NT2/D1 (cell line): ENCODE data around the gene TBC1D3C.
"Not testable (repeated sequence)": the region's sequence is repeated elsewhere in the genome, so short reads cannot be mapped to it uniquely, and the experiment has no call there.

Source experiments
- DNase-seq: peaks from one replicate; pipeline ENCODE4 v3.0.0-alpha.2; 2011; ENCODE audit warnings: low read depth, low spot score
- H3K27me3 ChIP-seq: 2 replicates; pipeline ENCODE4 v1.6.0; 2011; ENCODE audit warnings: mild to moderate bottlenecking; ENCODE audit not compliant: insufficient read length, insufficient read depth
- H3K36me3 ChIP-seq: 2 replicates; pipeline ENCODE4 v1.6.1; 2011; ENCODE audit warnings: mild to moderate bottlenecking, low read length, mixed read lengths; ENCODE audit not compliant: insufficient read depth, insufficient read length
- H3K4me1 ChIP-seq: 2 replicates; pipeline ENCODE4 v1.5.1; 2011; ENCODE audit not compliant: insufficient read depth, insufficient read length
- H3K4me3 ChIP-seq: 2 replicates; pipeline ENCODE4 v1.5.1; 2011; ENCODE audit warnings: low read depth; ENCODE audit not compliant: insufficient read length
- H3K9ac ChIP-seq: 2 replicates; pipeline ENCODE4 v1.6.0; 2011; ENCODE audit warnings: low read depth; ENCODE audit not compliant: insufficient read length
- H3K9me3 ChIP-seq: 2 replicates; pipeline ENCODE4 v1.5.1; 2011; ENCODE audit warnings: mild to moderate bottlenecking, low read length; ENCODE audit not compliant: insufficient read depth

The TBC1D3C gene

DNA sequence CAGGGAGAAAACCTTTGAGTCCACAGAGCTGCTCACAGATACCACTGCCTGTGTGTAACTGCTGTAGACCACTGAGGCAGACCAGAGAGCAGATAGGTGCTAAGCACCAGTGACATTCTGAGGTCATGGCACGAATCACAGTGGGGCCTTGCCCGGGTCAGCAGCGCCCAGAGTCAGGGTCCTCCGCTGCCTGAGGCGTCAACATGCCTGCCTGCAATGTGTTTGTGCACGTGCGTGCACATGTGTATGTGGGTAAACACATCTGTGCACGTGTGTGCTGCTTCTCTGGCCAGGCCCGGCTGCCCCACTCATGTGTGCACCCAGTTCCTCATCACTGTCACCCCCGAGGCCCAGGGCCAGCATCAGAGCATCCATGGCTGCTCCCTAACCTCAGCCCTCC is at the start of gene TBC1D3C:
TBC1D3C (minus strand) TSS at position 101 of the 400 bp plus-strand sequence. CDS start 1,568 bp downstream, outside the sequence.
- H3K9me3 ChIP-seq, H3K4me1 ChIP-seq, H3K27me3 ChIP-seq, DNase-seq, H3K36me3 ChIP-seq, H3K9ac ChIP-seq, H3K4me3 ChIP-seq: not testable (repeated sequence)

DNA sequence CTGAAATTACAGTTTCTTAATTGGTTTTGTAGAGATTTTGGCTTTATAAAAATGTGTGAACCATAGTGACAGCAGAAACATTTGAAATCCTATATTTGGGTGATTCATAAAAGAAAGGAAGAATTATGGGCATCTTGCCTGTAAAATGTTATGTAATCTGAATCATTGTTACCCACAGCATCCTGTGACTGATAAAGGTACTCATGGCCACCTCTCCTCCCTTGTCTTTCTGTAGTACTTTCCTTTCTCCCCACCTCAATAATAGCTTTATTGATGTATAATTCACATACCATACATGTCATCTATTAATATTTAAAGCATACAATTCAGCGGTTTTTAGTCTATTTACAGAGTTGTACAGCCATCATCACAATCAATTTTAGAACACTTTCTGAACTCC is 30.8 kb upstream of the TBC1D3C start:
- DNase-seq, H3K9me3 ChIP-seq, H3K4me3 ChIP-seq, H3K36me3 ChIP-seq, H3K4me1 ChIP-seq, H3K27me3 ChIP-seq, H3K9ac ChIP-seq: not testable (repeated sequence)

DNA sequence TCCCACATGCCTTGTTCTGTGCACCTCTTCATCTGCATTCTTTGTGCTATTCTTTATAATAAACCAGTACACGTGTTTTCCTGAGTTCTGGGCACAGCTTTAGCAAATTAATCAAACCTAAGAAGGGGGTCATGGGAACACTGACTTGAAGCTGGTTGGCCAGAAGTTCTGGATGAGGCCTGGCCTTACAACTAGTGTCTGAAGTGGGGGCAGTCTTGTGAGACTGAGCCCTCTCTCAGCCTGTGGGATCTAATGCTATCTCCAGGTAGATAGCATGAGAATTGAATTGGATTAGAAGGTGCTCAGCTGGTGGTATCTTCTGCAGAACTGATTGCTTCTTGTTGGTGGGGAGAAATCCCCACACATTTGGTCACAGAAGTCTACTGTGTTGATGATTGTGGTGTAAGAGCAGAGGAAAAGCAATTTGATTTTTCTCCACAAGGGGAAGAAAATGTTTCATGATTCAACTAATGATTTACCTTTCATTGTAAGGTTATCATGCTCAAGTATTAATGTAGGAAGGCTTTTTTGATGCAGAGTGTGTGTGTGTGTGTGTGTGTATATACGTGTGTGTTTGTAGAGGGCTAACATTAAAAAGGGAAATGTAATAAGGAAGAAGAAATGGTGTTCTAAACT is 25.7 kb upstream of the TBC1D3C start:
- H3K9me3 ChIP-seq, H3K27me3 ChIP-seq, H3K36me3 ChIP-seq, DNase-seq, H3K4me3 ChIP-seq, H3K4me1 ChIP-seq, H3K9ac ChIP-seq: not testable (repeated sequence)

DNA sequence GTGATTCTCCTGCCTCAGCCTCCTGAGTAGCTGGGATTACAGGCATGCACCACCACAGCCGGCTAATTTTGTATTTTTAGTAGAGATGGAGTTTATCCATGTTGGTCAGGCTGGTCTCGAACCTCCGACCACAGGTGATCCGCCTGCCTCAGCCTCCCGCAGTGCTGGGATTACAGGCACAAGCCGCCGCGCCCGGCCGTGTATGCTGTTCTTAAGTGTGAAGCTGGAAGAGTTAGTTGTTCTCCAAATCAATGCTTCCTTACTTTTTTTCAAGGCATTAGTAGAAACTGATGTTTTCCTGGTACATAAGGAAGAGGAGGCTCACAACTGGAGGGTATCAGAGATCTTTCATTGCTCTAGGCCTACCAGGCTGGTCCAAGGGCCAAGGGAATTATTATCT is 19.7 kb upstream of the TBC1D3C start:
- H3K36me3 ChIP-seq, H3K4me1 ChIP-seq, H3K27me3 ChIP-seq, H3K4me3 ChIP-seq, H3K9ac ChIP-seq, DNase-seq, H3K9me3 ChIP-seq: not testable (repeated sequence)

DNA sequence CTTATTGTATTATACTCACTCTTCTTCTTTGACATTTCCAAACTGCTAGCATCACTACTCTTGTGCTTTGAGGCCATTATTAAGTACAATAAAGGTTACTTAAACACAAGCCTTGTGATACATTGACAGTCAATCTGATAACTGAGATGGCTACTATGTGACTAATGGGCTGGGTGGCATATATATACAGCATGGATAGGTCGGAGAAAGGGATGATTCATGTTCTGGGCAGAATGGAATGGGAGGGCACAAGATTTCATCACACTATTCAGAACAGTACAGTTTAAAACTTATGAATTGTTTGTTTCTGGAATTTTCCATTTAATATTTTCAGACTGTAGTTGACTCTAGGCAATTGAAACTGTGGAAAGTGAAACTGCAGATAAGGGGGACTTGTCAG is 18.9 kb upstream of the TBC1D3C start:
- not testable (repeated sequence) for H3K27me3 ChIP-seq, H3K4me1 ChIP-seq, H3K9ac ChIP-seq, H3K9me3 ChIP-seq, H3K4me3 ChIP-seq, H3K36me3 ChIP-seq, DNase-seq
